ENCODE measurements around the gene TENT5C.

- no peak for TF ChIP-seq YY1 (IDR thresholded peaks at IDR 0.05; ENCODE audit: insufficient read depth, insufficient read length)
- TF ChIP-seq ZNF274 (IDR thresholded peaks at IDR 0.05; ENCODE audit: low read depth, low read length): no peak
Observed at GRCh38 chr1:117615474-117615873, 9.6 kb downstream of the TENT5C start.

Measured in NT2/D1 (cell line).